Aorta (tissue), 5 donors: ENCODE data around the gene MAN2B1. TPM values are rescaled to one million over a fixed set of nuclear protein-coding genes. Genes with fewer than 3 reads are reported as not detected.
A peak's percentile ranks its signal among the peaks of the same experiment; 100 is the strongest.
"Not testable (repeated sequence)": the region's sequence is repeated elsewhere in the genome, so short reads cannot be mapped to it uniquely, and the experiment has no call there.

Experiments
- ATAC-seq: fragments of 200-7000 bp; cut with Tn5 transposase; one replicate; pipeline ENCODE4 v1.9.1; 2022; ENCODE audit warnings: moderate library complexity; ENCODE audit not compliant: low FRiP score
- DNase-seq, 2 donors: peaks; one replicate each; pipeline ENCODE4 v3.0.0-alpha.2; 2020
- H3K27ac ChIP-seq, 2 donors: one replicate each; pipeline ENCODE4 v1.5.1; 2013; ENCODE audit warnings: low read length in 2 of 2, mild to moderate bottlenecking in 2 of 2, moderate library complexity in 2 of 2, control low read depth in 1 of 2, inconsistent platforms in 1 of 2, low read depth in 1 of 2
- H3K27me3 ChIP-seq, 2 donors: one replicate each; pipeline ENCODE4 v1.6.1; 2013; ENCODE audit warnings: control low read depth in 1 of 2, low read length in 1 of 2, mild to moderate bottlenecking in 1 of 2, moderate library complexity in 1 of 2; ENCODE audit not compliant: insufficient read depth in 2 of 2, control insufficient read depth in 1 of 2
- H3K36me3 ChIP-seq, 2 donors: one replicate each; pipeline ENCODE4 v1.6.1; 2013; ENCODE audit warnings: control low read depth in 1 of 2, low read length in 1 of 2, mild to moderate bottlenecking in 1 of 2; ENCODE audit not compliant: insufficient read depth in 2 of 2, control insufficient read depth in 1 of 2
- H3K4me1 ChIP-seq, 2 donors: one replicate each; pipeline ENCODE4 v1.6.1; 2013; ENCODE audit warnings: low read length in 2 of 2, control low read depth in 1 of 2, mild to moderate bottlenecking in 1 of 2, moderate library complexity in 1 of 2; ENCODE audit not compliant: insufficient read depth in 2 of 2, control insufficient read depth in 1 of 2
- H3K4me3 ChIP-seq, 2 donors: one replicate each; pipeline ENCODE4 v1.5.1; 2013; ENCODE audit warnings: low read length in 2 of 2, control low read depth in 1 of 2, mild to moderate bottlenecking in 1 of 2
- H3K9me3 ChIP-seq: one replicate; pipeline ENCODE4 v1.6.1; 2013; ENCODE audit warnings: mild to moderate bottlenecking, low read length; ENCODE audit not compliant: control insufficient read depth
- WGBS, 2 donors: extraction: QIAGEN DNeasy Blood & Tissue Kit; methylation state at CpG; one replicate each; pipeline ENCODE4 v1.1.7; 2013; 5-methylcytosine and 5-hydroxymethylcytosine counted together
- intact Hi-C, 2 donors: fragments of 100-400 bp; cut with DNase I; formaldehyde crosslinking; loops; one replicate each; pipeline versions ENCODE4 v1.14.2 to v1.15.0; 2022
- polyA plus RNA-seq, 2 donors: library from polyadenylated mRNA; stranded (reverse); fragments of 200-250 nt; gene quantifications; one replicate each; pipeline ENCODE4 v1.2.3, GENCODE V29; 2013
- total RNA-seq, 2 donors: library from RNA; stranded (reverse); fragmentation: NEBNext Ultra II Directional; extraction: Animal tissue kit (Norgen Biotek cat#: 25700); gene quantifications; one replicate each; pipeline ENCODE4 v1.2.1, GENCODE V29; 2021
- donor health status: healthy with polysubstance abuse.
- donor health status: Bipolar disorder and iron deficiency.
- donor health status: DM: no; HTN: no; CAD: no.
- donor health status: DM: no; HTN: no; CAD: no.
- donor health status: DM: yes; HTN: yes; CAD: no.

The MAN2B1 gene
- total and polyA plus RNA-seq, 4 donors: 54.6 to 111 (median 81.8) TPM

DNA sequence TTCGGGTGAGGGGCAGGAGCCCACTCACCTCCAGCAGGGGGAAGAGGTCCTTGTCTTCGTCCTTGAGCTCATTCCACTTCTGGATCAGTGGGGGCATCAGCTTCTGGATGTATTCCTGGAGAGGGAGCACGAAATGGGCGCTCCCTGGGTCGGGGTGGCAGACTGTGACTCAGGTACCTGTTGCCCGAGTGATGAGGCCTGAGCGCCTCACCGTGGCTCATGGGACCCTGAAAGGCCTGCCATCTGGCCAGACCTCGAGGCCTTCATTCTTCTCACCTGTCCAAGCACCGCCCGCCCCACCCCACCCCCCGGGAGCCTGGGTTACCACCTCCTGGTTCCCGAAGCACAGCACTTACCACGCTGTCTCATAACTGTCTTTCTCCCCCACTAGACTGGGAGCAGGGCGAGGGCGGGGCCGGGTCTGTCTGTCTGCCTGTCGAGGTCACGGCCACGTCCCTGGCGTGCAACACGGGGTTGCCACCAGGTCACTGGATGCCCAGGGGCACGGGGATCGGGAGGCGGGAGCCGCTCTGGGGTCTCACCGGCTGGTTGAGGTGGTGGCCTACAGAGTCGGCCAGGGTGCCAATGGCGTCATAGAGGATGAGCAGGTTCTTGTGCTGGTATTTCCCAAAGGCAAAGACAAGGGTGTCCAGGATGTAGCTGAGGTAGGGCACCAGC is 39.3 kb upstream of the MAN2B1 start:
- no peaks in the 10 kb centered on the region for H3K4me1 ChIP-seq
- 90 to 96% methylated on average over 29 of the region's 29 CpGs for WGBS, 2 donors
- H3K27me3 ChIP-seq: no peaks in the 10 kb centered on the region
- no peak overlapping the region for H3K4me3 ChIP-seq
- no peak for ATAC-seq
- no peaks in the 10 kb centered on the region for H3K9me3 ChIP-seq
- intact Hi-C loops: no loop called here
- H3K27ac ChIP-seq: no peak overlapping the region
- no peak for DNase-seq
- peaks cover 0 to 15% of the 10 kb centered on the region in 2 donors for H3K36me3 ChIP-seq

DNA sequence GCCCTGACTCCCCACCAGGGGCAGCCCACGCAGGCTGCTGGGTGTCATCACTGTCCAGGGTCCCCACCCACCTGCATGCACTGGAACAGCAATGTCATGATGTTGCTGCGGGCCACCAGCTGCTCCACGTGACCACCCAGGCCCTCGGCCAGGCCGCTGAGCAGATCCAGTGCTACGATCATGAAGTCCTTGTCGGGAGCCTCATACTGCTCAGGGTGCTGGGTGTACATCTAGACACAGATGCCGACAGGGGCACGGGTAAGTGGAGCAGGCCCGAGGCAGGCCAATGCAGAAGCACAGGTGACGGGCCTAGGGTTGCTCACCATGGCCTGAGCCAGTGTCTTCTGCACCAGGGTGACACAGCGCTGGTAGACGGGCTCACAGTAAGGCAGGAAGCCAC is 38.6 kb upstream of the MAN2B1 start:
- no peak for ATAC-seq
- intact Hi-C loops: no loop called here
- no peak overlapping the region for H3K27ac ChIP-seq
- 90 to 92% methylated on average over 13 of the region's 13 CpGs for WGBS, 2 donors
- H3K36me3 ChIP-seq: peaks cover 0 to 12% of the 10 kb centered on the region in 2 donors
- H3K4me1 ChIP-seq: no peaks in the 10 kb centered on the region
- H3K4me3 ChIP-seq: no peak overlapping the region
- H3K9me3 ChIP-seq: no peaks in the 10 kb centered on the region
- H3K27me3 ChIP-seq: no peaks in the 10 kb centered on the region
- DNase-seq: no peak

DNA sequence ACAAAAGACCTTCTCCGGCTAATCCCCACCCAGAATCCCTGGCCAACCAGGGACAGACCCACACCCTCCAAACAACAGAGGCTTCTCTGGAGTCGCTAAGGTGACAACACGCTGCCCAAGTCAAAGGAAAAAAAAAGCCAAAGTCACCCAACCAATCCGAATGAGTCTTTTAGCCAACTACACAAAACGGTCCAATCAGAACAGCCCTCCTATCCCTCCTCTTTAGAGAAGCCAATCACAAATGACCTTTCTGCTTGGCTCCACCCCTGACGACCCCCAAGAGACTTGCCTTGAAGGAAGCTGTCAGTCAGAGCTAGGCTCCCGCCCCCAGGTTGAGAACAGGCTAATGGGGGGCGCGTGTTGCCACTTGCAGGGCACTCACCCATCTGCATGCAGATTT is 36.5 kb upstream of the MAN2B1 start:
- Histone ChIP-seq H3K27ac (no peak overlapping the region), H3K36me3 (peaks cover 0 to 12% of the 10 kb centered on the region in 2 donors), H3K4me3 (no peak overlapping the region), H3K9me3 (no peaks in the 10 kb centered on the region), H3K4me1 (no peaks in the 10 kb centered on the region), H3K27me3 (no peaks in the 10 kb centered on the region)
- DNase-seq (no peak), ATAC-seq (no peak)
- intact Hi-C loops: no loop called here
- 47 to 51% methylated on average over 9 of the region's 9 CpGs for WGBS, 2 donors

DNA sequence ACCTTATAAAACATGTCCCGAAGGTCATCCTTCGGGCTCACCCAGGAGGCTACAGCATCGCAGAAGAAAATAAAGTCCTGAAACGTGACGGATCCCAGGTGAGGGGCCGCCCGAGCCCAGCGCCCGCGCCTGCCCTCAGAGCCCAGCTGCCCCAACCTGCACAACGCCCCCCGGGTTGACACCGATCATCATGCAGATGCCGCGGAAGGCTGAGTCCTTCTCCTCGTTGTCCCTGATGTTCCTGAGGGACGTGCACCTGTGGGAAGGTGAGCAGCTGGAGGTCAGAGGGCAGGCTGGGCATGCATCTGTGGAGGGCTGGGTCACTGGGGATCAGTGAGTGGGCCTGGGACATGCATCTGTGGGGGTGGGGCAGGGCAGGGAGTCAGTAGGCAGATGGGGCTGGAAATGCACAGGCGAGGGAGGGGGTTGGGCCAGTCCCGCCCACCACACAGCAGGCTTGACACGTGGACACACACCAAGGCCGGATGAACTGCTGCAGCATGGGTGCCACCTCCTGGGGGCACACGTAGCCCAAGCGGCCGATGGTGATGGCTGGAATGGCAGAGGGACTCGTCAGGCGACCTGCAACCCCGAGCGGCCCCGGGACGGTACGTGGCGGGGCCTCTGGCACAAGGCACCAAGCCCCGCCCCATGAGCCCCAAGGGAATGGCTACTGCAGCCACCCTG is 35.2 kb upstream of the MAN2B1 start:
- no peaks in the 10 kb centered on the region for H3K9me3 ChIP-seq
- 86 to 87% methylated on average over 33 of the region's 33 CpGs for WGBS, 2 donors
- no peak overlapping the region for H3K4me3 ChIP-seq
- ATAC-seq (no peak), DNase-seq (no peak)
- H3K27ac ChIP-seq: no peak overlapping the region
- intact Hi-C loops: no loop called here
- H3K36me3 ChIP-seq: peaks cover 0 to 12% of the 10 kb centered on the region in 2 donors
- no peaks in the 10 kb centered on the region for H3K4me1 ChIP-seq
- no peaks in the 10 kb centered on the region for H3K27me3 ChIP-seq

DNA sequence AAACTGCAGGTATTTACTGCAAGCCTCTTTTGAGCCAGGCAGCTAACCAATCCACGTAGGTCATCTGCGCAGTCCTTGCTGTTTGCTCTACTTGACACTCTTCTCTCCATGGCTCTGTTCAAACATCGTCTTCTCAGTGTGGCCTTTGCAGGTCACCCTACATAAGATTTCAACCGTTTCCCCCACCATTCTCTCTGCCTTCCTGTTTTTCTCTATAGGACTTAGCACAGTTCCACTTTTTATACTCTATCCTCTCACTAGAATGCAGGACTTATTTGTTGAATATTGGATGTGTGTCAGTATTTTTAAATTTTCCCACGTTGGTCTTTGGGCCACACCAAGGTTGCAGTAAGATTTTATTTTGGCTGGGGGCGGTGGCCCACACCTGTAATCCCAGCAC is 31.6 kb upstream of the MAN2B1 start:
- H3K27me3 ChIP-seq: no peaks in the 10 kb centered on the region

DNA sequence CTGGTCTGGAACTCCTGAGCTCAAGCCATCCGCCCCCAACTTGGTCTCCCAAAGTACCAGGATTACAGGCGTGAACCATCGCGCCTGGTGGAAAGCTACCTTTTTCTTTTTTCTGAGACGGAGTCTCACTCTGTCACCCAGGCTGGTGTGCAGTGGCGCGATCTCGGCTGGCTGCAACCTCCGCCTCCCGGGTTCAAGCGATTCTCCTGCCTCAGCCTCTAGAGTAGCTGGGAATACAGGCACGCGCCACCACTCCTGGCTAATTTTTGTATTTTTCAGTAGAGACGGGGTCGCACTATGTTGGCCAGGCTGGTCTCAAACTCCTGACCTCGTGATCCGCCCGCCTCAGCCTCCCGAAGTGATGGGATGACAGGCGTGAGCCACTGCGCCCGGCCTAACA is 30.9 kb upstream of the MAN2B1 start:
- intact Hi-C loops, DNase-seq, ATAC-seq, H3K4me3 ChIP-seq, H3K9me3 ChIP-seq, H3K36me3 ChIP-seq, H3K4me1 ChIP-seq, H3K27me3 ChIP-seq, H3K27ac ChIP-seq: not testable (repeated sequence)
- WGBS, 2 donors: 96 to 97% methylated on average over 22 of the region's 22 CpGs

More for the DNA sequence above, 31.6 kb upstream of the MAN2B1 start:
- H3K4me1 ChIP-seq: no peaks in the 10 kb centered on the region
- H3K4me3 ChIP-seq: no peak overlapping the region
- ATAC-seq: no peak
- H3K36me3 ChIP-seq: peaks cover 0 to 2% of the 10 kb centered on the region in 2 donors
- no peaks in the 10 kb centered on the region for H3K9me3 ChIP-seq
- no peak for DNase-seq
- H3K27ac ChIP-seq: no peak overlapping the region
- intact Hi-C loops: no loop called here
- 79 to 81% methylated on average over 6 of the region's 6 CpGs for WGBS, 2 donors

DNA sequence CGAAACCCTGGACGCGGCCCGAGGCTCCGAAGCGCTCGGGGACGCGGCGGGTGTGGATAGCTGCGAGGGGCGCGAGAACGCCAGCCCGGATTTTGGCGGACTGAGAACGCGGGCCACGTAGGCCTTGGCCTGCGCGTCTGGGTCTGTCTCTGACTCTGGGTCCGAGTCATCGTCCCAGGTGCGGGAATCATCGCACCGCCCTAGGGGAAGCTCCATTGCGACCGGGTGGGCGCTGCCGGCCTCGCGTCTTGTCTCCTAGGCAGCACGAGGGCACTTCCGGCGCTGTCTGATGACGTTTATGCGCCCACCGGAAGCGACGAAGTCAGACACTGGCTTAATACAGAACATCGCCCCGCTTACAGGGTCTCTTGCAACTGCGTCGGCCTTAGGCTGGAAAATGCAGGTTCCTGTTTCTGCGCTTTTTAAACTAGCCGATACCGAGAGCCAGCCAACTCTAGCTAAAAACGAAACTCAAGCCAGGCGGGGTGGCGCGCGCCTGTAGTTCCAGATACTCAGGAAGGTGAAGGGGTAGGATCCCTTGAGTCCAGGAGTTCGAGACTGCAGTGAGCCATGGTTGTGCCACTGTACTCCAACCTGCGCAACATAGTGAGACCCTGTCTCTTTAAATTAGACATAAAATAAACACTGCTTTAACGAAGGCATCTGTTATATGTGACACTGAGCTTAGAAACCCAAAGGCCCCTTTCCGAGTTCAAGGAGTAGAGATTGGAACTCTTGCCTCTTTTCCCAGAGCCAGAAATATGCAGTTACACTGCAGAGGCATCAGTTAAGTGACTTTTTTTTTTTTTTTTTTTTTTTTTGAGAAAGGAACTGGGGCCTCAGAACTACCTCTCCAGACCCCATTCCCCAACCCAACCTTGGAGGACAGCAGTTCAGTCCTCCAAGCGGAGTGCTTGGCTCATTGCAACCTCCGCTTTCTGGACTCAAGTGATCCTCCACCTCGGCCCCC is 30.1 kb upstream of the MAN2B1 start, which contains the start of gene FBXW9:
Gene FBXW9 (minus strand): TSS at position 266 of the 970 bp plus-strand sequence. CDS start 50 bp downstream, at position 216.
- WGBS, 2 donors: 6% methylated on average over 59 of the region's 59 CpGs

DNA sequence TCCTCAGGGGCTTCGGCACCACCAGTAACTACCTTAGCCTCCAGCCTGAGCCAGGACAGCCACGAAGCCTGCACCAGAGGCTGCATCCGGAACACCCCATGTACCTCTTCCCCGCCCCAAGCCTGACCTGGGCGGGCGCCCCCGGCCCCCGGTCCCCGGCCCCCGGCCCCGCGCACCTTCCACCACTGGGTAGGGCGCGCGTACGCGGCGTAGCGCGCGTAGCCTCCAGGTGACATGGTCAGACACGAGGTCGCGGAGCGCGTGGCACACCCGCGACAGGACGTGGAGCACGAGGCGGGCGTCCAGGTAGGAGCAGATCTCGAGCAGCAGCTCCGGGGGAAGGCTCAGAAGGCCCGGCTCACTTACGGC is 29.4 kb upstream of the MAN2B1 start:
- Histone ChIP-seq H3K27ac (no peak overlapping the region), H3K27me3 (no peaks in the 10 kb centered on the region), H3K4me1 (no peaks in the 10 kb centered on the region), H3K9me3 (no peaks in the 10 kb centered on the region), H3K36me3 (no peaks in the 10 kb centered on the region), H3K4me3 (peak overlapping the region; percentile 65 to 74)
- ATAC-seq (no peak), DNase-seq (no peak)
- 2 to 3% methylated on average over 35 to 36 of the region's 36 CpGs for WGBS, 2 donors
- intact Hi-C loops: no loop called here

More for the DNA sequence above, 30.1 kb upstream of the MAN2B1 start, which contains the start of gene FBXW9:
- Histone ChIP-seq H3K4me3 (peak within 1 kb of the TSS; percentile 65 to 74), H3K9me3 (no peaks in the 10 kb centered on the region), H3K4me1 (no peaks in the 10 kb centered on the region), H3K27me3 (no peaks in the 10 kb centered on the region), H3K27ac (peak within 1 kb of the TSS in 1 of 2 donors; percentile 82), H3K36me3 (no peaks in the 10 kb centered on the region)
- ATAC-seq (peak; percentile 94), DNase-seq (peak; percentile 97 to 99)
- intact Hi-C loops: no loop called here
